Right renal cortex interstitium (tissue), 3 donors: ENCODE data around the gene EPN2. TPM values are rescaled to one million over a fixed set of nuclear protein-coding genes. Genes with fewer than 3 reads are reported as not detected.
"Not testable (repeated sequence)": the region's sequence is repeated elsewhere in the genome, so short reads cannot be mapped to it uniquely, and the experiment has no call there.

Source experiments
- DNase-seq, 3 donors: peaks; one replicate each; pipeline ENCODE4 v3.0.0-alpha.2; 2013; ENCODE audit warnings: low read depth in 3 of 3, low spot score in 2 of 3
- polyA plus RNA-seq, 3 donors: library from polyadenylated mRNA; unstranded; fragments of 120-200 nt; gene quantifications; one replicate each; pipeline ENCODE4 v1.2.1, GENCODE V29; 2013; ENCODE audit not compliant: insufficient read length in 3 of 3

Gene EPN2
- polyA plus RNA-seq, 3 donors, result 44.8 to 49.6 (median 48.2) TPM

DNA sequence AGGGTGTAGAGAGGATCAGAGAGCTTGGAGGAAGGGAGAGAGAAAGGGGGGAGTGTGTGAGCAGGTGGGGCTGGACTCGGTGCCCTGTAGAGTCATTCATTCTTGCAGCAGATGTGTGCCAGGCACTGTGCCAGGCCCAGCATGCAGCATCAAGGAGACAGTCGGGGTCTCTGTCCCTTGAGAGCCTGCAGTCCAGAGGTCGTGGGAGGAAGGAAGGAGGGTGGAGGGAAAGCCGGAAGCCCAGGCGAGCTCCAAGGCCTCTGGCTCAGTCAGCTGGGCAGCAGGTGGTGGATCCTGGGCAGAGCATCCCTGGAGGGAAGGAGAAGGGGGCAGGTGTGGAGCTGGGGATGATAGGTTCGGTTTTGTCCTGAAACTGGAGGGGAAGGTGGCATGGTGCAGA, 27.5 kb downstream of the EPN2 start:
- no peak for DNase-seq

DNA sequence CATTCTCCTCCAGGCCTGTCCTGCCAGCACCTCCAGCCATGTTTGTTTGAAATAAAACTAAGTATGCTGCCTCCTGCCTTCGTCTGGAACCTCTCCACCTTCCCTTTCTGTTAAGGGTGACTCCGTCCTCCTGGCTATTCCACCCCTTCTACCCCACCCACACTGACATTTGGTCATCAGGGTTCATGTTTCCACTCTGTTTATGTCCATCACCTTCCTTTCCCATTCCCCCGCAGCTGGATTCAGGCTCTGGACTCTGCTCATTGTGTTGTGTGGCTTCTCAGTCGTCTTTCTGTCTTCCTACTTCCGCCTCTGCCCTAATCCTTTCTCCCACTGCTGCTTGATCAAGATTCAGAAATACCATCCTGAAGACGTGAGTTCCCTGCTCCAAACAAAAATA, 28.6 kb downstream of the EPN2 start:
- DNase-seq, result no peak

DNA sequence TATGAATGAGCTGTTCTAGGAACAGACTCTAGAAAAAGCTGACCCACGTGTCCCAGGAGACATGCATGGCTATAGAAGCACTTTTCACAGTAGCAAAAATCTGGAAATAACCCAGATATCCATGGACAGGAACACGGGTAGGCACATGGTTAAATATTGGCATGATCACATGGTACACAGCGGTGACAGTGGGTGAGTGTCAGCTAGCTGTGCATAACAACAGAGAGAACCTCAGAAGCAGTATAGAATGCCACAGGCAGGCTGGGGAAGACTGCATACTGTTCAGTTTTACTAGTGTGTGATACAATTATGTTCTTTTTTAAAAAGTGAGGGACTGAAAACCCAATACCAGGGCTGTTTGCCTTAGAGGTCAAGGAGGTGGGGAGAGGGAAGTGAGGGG, 31.4 kb downstream of the EPN2 start:
- no peak for DNase-seq

DNA sequence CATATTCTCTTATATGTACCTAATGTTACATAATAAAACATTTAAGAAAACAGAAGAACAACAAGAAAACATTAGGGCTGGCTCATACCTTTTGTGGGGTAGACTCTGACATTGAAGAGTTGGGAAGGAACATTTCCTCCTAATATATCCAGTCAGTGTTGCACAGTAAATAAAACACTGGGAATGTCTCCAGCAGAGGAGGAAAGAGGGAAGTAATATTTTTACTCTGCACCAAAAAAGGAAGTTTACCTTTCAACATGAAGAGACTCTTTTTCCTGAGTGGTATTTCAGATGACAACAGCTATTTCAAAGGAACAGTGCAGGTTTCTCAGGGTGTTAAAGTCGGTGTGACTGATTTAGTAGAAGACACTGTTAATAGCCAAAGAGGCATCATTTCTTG, 31.9 kb downstream of the EPN2 start:
- no peak for DNase-seq

DNA sequence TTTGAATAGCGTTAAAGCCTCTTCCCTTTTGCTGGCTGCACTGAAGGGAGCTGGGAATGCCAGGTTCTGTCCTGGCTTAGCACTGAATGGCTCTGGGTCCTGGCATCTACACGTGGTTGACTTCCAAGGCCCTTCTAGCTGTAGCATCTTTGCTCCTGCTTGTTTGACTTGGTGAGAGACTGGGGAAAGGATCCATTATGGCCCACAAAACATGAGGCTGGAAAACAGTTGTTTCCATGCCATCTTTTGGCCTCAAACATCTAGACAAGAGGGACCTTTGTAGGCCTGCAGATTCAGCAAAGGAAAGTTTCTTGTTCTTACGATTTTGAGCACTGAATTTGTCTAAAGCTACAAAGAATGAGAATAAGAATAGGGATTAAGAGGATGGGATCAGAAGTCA, 32.5 kb downstream of the EPN2 start:
- no peak for DNase-seq

DNA sequence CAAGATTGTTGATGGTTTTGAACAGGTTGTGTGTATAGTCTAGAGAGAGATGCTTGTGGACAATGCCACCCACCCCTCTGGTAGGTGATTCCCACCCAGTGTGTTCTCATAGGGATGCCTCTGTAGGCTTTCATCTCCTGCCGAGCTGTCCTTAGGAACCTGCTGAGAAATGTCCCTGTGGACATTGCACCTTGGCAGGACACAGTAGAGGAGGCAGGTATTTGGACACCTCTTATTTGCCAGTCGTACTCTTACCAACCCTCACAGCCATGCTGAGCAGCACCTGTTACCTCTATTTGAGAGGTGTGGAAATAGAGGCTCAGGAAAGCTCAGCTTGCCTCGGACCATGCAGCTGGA, 33.2 kb downstream of the EPN2 start:
- DNase-seq, result no peak

DNA sequence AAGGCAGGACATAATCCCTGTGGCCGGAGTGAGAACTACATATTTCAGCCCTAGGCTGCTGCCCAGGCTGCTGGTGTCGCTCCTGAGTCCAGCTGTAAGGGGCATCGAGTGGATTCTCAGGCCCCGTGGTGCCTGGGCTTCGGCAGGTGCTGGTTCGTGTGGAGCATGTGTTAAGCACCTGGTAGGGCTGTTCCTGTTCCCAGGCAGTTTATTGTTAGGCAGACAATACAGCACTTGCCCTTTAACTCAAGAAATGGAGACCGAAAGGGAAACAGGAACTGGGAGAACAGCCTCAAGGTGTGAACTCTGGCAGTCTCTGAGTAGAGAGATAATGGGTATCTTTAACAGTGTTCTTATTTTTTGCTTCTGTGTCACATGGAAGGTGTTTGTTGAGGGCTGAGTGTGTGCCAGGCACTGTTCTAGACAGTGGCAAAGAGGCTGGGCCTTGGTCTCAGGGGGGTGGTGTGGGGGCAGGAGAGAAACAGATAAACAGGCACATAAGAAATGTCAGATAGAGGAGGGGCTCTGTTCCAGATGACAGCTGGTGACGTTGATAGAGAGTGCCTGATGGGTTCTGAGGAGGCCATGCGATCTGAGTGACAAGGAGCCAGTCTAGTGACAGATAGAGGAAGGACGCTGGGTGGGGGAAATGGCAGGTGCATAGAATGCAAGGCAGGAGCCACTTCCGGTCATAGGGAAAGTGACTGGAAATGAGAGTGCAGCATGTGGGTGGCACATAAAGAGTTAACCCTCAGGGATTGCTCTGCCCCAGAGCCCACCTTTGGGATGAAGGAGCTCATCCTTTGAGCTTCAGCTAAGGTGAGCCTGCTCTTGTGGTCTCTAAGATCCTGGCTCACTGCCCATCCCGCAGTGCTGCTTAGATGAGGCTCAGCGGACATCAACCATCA, 33.8 kb downstream of the EPN2 start:
- DNase-seq, result no peak

DNA sequence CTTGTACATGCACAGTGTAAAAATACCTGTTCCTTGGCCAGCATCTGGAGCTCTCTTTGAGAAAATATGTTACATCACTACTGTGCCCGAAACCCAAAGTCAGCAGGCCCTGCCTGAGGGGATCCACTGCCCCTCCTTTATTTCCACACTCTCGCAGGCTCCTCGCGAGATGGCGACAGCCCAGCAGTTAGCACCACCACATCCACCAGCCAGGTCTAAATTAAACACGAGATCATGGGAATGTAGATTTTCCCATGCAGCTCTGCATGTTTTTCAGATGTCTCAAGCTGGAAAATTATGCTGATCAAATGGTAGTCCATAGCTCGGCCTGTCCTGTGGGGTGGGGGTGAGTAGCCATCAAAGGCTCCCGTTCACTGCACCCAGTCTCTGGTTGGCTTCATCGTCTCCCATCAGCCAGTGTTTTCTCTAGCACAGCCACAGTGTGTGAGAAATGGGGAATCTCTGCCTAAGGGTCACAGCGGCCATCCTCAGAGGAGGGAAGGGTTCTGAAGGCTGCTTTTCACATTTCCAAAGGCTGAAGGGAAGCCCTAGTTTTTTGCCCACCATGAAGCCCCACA, 34.7 kb downstream of the EPN2 start:
- DNase-seq, result no peak

DNA sequence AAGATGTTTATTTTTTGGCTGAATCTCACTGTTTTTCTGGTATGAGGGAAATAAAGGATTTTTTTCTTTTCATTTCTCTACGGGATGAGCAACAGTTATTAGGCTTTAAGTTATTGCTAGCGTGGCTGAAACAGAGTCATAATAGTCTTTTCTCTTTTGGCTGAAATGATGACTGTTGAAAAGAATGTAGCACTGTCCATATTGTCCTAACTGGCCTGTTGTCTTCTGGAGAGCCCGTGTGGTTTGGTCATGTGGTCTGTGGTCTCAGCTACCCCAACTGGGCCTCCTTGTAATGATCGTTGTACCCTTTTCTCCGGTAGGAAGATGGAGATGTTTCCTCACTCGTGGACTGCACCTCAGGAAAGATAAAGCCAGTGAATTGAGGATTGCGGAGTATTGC, 36.6 kb downstream of the EPN2 start:
- no peak for DNase-seq

DNA sequence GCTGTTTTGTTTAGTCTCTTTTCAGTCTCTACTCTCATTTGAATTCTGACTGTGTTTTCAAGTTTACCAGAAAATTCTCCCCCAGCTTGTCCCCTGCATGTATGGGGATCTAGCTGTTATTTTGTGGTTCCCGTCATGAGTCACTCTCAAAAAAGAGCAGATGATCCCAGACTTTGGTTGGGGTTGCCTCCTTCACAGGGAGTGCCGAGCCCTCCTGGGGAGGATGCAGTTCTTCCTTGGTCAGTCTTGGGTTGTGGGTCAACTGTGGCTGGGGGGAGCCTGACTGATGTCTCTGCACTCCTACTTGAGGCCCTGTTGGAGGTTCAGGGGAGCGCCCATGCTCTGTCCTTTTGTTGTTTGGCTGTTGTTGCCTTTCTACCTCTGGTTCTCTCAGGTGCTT, 37.7 kb downstream of the EPN2 start:
- DNase-seq, result no peak

DNA sequence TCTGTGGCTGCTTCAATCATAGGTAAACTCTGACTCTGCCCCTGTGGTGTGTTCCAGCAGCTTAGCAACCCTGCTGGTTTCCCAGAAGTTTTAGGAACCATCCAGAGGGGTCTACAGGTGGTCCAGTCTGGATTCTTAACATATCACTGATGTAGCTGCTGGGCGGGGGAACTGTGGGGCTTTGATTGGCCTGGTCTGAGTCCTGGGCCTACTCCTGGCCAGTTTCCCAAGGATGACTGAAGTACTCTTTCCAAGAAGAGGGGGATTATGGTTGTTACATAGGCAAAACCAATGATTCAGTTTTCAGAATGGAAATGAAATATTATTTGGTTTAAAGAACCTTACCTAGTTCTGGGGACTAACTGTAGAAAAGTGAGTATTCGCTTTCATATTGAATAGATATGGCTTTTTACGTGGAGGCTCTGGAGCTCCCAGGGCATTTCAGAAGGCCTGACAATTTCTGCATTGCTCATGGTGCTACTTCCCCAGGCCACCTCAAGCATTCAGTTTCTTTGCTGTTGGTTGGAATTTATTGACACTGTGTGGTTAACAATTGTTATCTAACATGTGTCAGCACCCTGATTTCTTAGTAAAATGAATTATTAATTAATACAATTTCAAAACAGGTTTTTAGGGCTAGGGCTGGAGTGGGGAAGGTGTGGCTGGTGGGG, 38.4 kb downstream of the EPN2 start:
- DNase-seq, result no peak

DNA sequence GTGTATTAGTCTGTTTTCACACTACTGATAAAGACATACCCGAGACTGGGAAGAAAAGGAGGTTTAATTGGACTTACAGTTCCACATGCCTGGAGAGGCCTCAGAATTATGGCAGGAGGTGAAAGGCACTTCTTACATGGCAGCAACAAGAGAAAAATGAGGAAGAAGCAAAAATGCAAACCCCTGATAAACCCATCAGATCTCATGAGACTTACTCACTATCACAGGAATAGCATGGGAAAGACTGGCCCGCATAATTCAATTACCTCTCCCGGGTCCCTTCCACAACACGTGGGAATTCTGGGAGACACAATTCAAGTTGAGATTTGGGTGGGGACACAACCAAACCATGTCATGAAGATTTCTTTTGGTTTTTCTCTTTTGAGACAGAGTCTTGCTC, 41.1 kb downstream of the EPN2 start:
- not testable (repeated sequence) for DNase-seq

DNA sequence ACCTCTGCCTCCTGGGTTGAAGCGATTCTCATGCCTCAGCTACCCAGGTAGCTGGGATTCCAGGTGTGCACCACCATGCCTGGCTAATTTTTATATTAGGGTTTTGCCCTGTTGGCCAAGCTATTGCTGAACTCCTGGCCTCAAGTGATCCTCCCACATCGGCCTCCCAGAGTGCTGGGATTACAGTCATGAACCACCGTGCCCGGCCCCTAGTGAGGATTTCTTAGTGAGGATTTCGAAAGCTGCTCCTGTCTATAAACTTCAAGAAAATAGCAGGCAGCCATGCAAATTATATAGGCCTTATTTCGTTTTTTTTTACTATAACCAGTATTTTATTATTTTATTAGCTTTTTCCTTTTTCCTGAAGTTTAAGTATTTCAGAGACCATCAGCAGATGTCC, 41.6 kb downstream of the EPN2 start:
- no peak for DNase-seq

DNA sequence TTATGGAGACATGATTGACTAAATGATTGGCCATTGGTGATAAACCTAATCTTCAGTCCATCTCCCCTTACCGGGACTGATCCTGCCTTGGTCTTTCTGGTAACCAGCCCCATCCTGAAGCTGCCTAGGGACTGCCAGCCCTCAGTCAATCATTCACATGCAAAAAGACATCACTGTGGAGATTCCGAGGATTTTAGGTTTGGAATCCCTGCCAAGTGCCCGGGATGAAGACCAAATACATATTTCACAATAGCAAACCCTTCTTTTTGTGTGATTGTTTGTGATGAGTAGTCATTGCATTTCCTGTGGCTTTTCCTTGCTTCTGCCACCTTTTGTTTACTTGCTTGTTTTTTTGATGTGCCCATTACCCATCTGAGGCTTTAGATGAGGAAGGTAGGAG, 44.0 kb downstream of the EPN2 start:
- DNase-seq, result no peak

DNA sequence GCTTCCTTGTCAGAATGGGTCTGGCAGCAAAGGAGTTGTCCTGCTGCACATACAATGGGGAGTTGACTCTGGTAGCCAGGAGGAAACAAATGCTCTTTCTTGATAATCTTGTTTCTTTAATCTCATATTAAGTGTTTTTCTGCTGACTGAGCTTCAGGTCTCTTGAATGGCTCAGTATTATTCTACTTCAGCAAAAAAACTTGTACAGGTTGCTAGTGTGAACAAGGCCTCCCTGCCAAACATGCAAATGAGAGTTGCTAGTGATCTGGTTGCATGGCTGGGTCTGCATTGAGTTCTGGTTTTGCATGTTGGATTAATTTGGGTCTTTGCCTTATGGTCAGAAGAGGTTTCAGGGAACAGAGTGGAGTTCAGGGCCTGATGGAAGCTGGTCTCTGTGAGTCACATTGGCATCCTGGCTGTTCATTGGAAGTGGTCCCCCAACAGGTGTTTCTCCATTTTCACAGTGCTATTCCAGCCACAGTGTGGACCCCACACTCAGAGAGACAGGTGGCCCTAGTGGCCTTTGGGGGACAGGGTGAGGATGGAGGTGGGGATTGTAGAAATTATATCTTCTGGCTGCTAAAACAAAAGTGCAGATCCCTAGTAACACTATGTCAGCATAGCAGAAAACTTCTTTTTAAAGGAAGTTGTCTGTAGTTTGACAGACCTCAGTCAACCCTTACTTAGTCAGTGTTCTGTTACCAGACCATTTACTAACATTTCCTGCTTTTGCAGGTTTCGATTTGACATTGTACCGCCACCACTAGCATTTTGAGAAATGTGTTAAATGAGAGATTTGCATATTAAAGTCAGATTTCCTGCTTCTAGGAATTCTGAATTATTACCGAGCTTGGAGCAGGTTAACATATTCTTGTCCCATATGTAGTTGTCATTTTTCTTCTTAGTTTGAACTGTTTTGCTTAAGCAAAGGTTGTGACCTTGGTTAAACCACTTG, 47.1 kb downstream of the EPN2 start:
- DNase-seq, result no peak

DNA sequence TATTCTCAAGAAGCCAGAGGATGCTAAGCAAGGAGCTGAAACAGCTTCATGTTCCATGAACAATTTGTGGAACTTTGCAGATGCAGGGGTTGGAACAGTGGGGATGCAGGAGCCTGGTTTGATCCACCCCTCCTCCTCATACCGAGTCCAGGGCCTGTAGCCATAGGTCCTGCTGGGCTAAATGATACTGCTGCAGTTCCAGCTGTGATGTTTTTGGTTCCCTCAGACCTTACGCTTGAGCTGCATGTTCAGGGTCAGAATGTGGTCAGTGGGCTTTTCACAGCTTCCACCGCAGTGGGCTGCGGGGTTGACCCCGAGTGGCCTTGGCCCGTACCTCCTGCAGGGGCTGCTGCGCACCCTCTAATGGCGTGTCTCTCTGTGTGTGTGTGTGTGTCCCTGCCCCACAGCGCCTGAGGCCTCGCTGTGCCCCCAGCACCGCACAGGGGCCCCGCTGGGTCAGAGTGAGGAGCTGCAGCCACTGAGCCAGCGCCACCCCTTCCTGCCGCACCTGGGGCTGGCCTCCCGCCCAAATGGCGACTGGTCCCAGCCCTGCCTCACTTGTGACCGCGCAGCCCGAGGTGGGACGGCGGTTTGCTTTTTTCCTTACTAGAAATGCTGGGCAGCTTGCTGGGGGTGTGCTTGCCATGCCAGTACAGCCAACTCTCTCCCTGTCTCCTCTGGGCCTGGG, 48.2 kb downstream of the EPN2 start:
- DNase-seq, result no peak

DNA sequence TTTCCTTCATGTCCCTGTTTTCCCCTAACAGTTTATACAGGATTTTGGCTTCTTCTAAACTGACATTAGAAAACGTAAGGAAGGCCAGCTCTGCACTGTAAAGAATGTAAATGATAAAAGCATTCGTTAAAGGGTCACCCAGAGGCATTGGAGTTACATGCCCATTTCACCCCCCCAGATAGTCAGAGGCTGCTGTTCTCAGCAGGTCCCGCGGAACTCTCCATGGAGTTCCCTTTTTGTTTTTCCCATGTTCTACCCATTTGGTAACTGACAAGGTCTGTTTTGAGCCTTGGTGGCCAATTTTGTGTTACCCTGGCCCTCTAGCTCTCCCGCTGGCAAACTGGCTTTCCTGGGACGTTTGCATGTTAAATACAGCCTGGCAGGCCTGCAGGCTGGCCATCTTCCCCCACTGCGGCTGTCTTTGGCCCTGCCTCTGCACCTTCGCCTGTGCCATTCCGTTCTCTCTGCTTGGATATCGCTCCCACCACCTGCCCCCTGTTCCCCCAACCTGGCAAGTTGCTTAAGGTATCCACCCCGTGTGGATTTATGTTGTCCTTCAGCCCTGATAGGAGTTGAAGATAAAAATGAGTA, 49.7 kb downstream of the EPN2 start:
- no peak for DNase-seq

DNA sequence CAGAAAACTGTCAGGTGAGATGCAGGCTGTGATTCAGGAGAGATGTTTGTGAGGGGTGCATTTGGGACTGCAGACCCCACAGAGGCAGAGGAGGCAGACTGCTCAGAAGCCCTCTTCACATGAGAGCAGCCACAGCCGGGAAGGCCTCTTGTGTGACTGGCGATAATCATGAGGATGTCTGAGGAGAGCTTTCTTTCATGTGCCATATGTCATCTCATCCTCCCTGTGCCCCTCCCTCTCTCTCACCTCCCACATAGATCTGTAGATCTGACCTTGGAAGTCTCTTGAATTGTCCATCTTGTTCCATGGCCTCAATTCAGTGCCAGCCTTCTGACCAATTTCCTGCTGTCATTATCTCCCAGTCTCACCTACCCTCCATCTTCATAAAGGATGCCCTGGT, 50.5 kb downstream of the EPN2 start:
- DNase-seq, result no peak

DNA sequence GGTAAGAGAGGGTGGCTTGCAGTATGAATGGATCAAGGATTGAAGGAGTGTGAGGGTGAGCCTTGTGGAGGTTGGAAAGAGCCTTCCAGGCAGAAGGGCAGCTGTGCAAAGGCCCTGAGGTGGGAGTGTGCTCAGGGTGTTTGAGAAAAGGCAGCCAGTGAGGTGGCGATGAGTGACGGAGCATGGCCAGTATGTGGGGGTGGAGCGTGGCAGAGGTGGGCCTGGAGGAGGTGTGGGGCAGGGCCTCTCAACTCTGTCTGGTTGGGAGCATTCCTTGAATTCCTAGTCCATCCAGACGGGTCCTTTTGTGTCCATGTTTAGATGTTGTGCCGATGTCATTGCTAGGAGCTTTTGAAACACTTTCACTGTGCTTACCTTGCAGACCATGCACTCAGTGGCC, 51.3 kb downstream of the EPN2 start:
- no peak for DNase-seq
